Keratinocyte (primary cell): ENCODE results near the gene MYL7. TPM values are rescaled to one million over a fixed set of nuclear protein-coding genes. Genes with fewer than 3 reads are reported as not detected.

Experiments used
- DNase-seq: peaks from one replicate; pipeline ENCODE4 v3.0.0-alpha.2; 2011; ENCODE audit warnings: low read depth, missing footprints, low spot score
- FAIRE-seq: peaks from 2 replicates; lab custom pipeline; 2011; peaks lifted over from hg19 to GRCh38; lab: Jason Lieb, UNC
- H2AFZ ChIP-seq: 2 replicates; pipeline ENCODE4 v1.6.0; 2012; ENCODE audit warnings: low read length, control low read depth, inconsistent platforms; ENCODE audit not compliant: control insufficient read depth
- H3K27ac ChIP-seq: 2 replicates; pipeline ENCODE4 v1.5.1; 2011; ENCODE audit warnings: low read length; ENCODE audit not compliant: control insufficient read depth, insufficient read depth
- H3K27me3 ChIP-seq: 3 replicates; pipeline ENCODE4 v1.6.0; 2011; ENCODE audit warnings: low read length; ENCODE audit not compliant: control insufficient read depth, insufficient read depth; ENCODE audit errors: extremely low read depth
- H3K36me3 ChIP-seq, 2 experiments: 2 replicates in 1 of 2; 3 replicates in 1 of 2; pipeline ENCODE4 v1.5.1; 2011; ENCODE audit warnings: low read length in 2 of 2, mild to moderate bottlenecking in 1 of 2; ENCODE audit not compliant: control insufficient read depth in 2 of 2, insufficient read depth in 2 of 2; ENCODE audit errors: extremely low read depth in 1 of 2
- H3K4me1 ChIP-seq: 3 replicates; pipeline ENCODE4 v1.5.1; 2011; ENCODE audit warnings: low read length; ENCODE audit not compliant: control insufficient read depth, insufficient read depth; ENCODE audit errors: extremely low read depth
- H3K4me2 ChIP-seq: 3 replicates; pipeline ENCODE4 v1.6.0; 2011; ENCODE audit warnings: low read depth, low read length; ENCODE audit not compliant: control insufficient read depth, insufficient read depth; ENCODE audit errors: extremely low read depth
- H3K4me3 ChIP-seq, 3 experiments: fragments of 200-600 bp in 1 of 3; sonication (generic) in 1 of 3; 2 replicates in 2 of 3; 3 replicates in 1 of 3; pipeline ENCODE4 v1.5.1; 2011 to 2016; ENCODE audit warnings: low read length in 3 of 3, mild to moderate bottlenecking in 3 of 3, control low read depth in 2 of 3, inconsistent platforms in 1 of 3, low read depth in 1 of 3, mixed read lengths in 1 of 3, mixed run types in 1 of 3, moderate library complexity in 1 of 3; ENCODE audit not compliant: control insufficient read depth in 2 of 3, insufficient read depth in 2 of 3; ENCODE audit errors: extremely low read depth in 1 of 3
- H3K79me2 ChIP-seq: 2 replicates; pipeline ENCODE4 v1.6.0; 2012; ENCODE audit warnings: low read length; ENCODE audit not compliant: control insufficient read depth, insufficient read depth
- H3K9ac ChIP-seq: 3 replicates; pipeline ENCODE4 v1.6.0; 2011; ENCODE audit warnings: low read length; ENCODE audit not compliant: control insufficient read depth, insufficient read depth; ENCODE audit errors: extremely low read depth
- H3K9me1 ChIP-seq: 3 replicates; pipeline ENCODE4 v1.6.0; 2011; ENCODE audit warnings: low read length; ENCODE audit not compliant: control insufficient read depth, insufficient read depth; ENCODE audit errors: extremely low read depth
- H3K9me3 ChIP-seq: 2 replicates; pipeline ENCODE4 v1.5.1; 2012; ENCODE audit warnings: low read depth, low read length; ENCODE audit not compliant: control insufficient read depth
- H4K20me1 ChIP-seq: 3 replicates; pipeline ENCODE4 v1.6.0; 2011; ENCODE audit warnings: low read length; ENCODE audit not compliant: control insufficient read depth, insufficient read depth; ENCODE audit errors: extremely low read depth
- EZH2 ChIP-seq: IDR thresholded peaks from one replicate; pipeline ENCODE4 v1.6.1; 2012; ENCODE audit warnings: inconsistent platforms, mild to moderate bottlenecking, low read length, moderate library complexity
- dilution Hi-C: fragments of 300-500 bp; cut with MboI; formaldehyde crosslinking; loops from one replicate; pipeline ENCODE4 v1.7.0; 2020; ENCODE audit warnings: low sequenced_read_pairs; ENCODE audit not compliant: extremely low pct_ligation_motif_present
- polyA plus RNA-seq, 5 experiments: library from polyadenylated mRNA; depleted of rRNA in 3 of 5; stranded (reverse) in 3 of 5; stranded (forward) in 1 of 5; unstranded in 1 of 5; fragments of >200 nt; gene quantifications; 1 replicate in 1 of 5; 2 replicates in 3 of 5; 3 replicates in 1 of 5; pipeline versions ENCODE4 v1.2.1 to v1.2.3, GENCODE V29; 2011 to 2012; ENCODE audit warnings: missing spikeins in 2 of 5, low read depth in 1 of 5, low replicate concordance in 1 of 5
- TF ChIP-seq, protein P1 (sequence below), 3 experiments: IDR thresholded peaks in 1 of 3; conservative IDR thresholded peaks in 1 of 3; optimal IDR thresholded peaks in 1 of 3; 2 replicates in 2 of 3; 3 replicates in 1 of 3; pipeline versions ENCODE3 to v1.5.1; 2011; ENCODE audit warnings: low read length in 3 of 3, mild to moderate bottlenecking in 3 of 3, moderate library complexity in 2 of 3, control low read depth in 1 of 3, inconsistent platforms in 1 of 3; ENCODE audit not compliant: insufficient read depth in 2 of 3; ENCODE audit errors: extremely low read depth in 1 of 3

Gene MYL7
- polyA plus RNA-seq, 1 donor (not counting 4 experiments of a cell fraction or from before 2014, with no cell fraction given): 0.59 TPM

GRCh38 chr7:44185729-44186128 lies 44.6 kb upstream of the MYL7 start:
- no peak overlapping the region for H3K27ac ChIP-seq
- no peak overlapping the region for H2AFZ ChIP-seq
- dilution Hi-C loops: no loop called here
- H3K4me1 ChIP-seq: peaks cover 15% of the 10 kb centered on the region
- peaks cover 5% of the 10 kb centered on the region for H3K27me3 ChIP-seq
- DNase-seq: no peak
- no peaks in the 10 kb centered on the region for H4K20me1 ChIP-seq
- FAIRE-seq: no peak
- TF ChIP-seq EZH2: no peak
- TF ChIP-seq, protein P1, sequence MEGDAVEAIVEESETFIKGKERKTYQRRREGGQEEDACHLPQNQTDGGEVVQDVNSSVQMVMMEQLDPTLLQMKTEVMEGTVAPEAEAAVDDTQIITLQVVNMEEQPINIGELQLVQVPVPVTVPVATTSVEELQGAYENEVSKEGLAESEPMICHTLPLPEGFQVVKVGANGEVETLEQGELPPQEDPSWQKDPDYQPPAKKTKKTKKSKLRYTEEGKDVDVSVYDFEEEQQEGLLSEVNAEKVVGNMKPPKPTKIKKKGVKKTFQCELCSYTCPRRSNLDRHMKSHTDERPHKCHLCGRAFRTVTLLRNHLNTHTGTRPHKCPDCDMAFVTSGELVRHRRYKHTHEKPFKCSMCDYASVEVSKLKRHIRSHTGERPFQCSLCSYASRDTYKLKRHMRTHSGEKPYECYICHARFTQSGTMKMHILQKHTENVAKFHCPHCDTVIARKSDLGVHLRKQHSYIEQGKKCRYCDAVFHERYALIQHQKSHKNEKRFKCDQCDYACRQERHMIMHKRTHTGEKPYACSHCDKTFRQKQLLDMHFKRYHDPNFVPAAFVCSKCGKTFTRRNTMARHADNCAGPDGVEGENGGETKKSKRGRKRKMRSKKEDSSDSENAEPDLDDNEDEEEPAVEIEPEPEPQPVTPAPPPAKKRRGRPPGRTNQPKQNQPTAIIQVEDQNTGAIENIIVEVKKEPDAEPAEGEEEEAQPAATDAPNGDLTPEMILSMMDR (optimal IDR thresholded peaks at IDR 0.05 in 1 of 3, IDR thresholded peaks at IDR 0.05 in 1 of 3, conservative IDR thresholded peaks at IDR 0.05 in 1 of 3; ENCODE audit: extremely low read depth in 1 of 3, insufficient read depth in 2 of 3, low read length in 3 of 3): no peak
- no peak overlapping the region for H3K4me2 ChIP-seq
- H3K4me3 ChIP-seq: no peak overlapping the region
- H3K36me3 ChIP-seq: no peaks in the 10 kb centered on the region
- no peaks in the 10 kb centered on the region for H3K79me2 ChIP-seq
- no peak overlapping the region for H3K9ac ChIP-seq
- peaks cover 9% of the 10 kb centered on the region for H3K9me3 ChIP-seq
- H3K9me1 ChIP-seq: no peaks in the 10 kb centered on the region

GRCh38 chr7:44184873-44185446 lies 43.8 kb upstream of the MYL7 start:
- Histone ChIP-seq H3K4me3 (peak overlapping the region in 1 of 3 experiments; percentile 5), H3K27ac (no peak overlapping the region)
- no peak for FAIRE-seq

More at GRCh38 chr7:44184873-44185446, 43.8 kb upstream of the MYL7 start:
- Histone ChIP-seq H3K9me1 (no peaks in the 10 kb centered on the region), H3K4me1 (peaks cover 15% of the 10 kb centered on the region), H3K36me3 (no peaks in the 10 kb centered on the region), H3K4me2 (peak overlapping the region; percentile 53), H3K27me3 (peaks cover 5% of the 10 kb centered on the region), H4K20me1 (no peaks in the 10 kb centered on the region), H3K79me2 (no peaks in the 10 kb centered on the region), H3K9ac (no peak overlapping the region), H2AFZ (peak overlapping the region; percentile 0), H3K9me3 (peaks cover 9% of the 10 kb centered on the region)
- no peak for DNase-seq
- dilution Hi-C loops: no loop called here
- no peak for TF ChIP-seq EZH2
- TF ChIP-seq, protein P1 (optimal IDR thresholded peaks at IDR 0.05 in 1 of 3, IDR thresholded peaks at IDR 0.05 in 1 of 3, conservative IDR thresholded peaks at IDR 0.05 in 1 of 3; ENCODE audit: extremely low read depth in 1 of 3, insufficient read depth in 2 of 3, low read length in 3 of 3): no peak
